OCI-LY3 (cell line): ENCODE data around the gene ZNF518A.

Experiments used
- CTCF ChIP-seq: fragments of 200-600, 300-600 bp; sonication (generic); IDR thresholded peaks from 2 replicates; pipeline ENCODE4 v1.5.1; 2014; ENCODE audit warnings: antibody characterized with exemption, low read length, low read depth
- EZH2phosphoT487 ChIP-seq: fragments of 200-600 bp; shearing (Covaris generic); IDR thresholded peaks from 2 replicates; pipeline ENCODE4 v1.6.1; 2018; ENCODE audit warnings: antibody characterized with exemption, mixed run types, low read depth

GRCh38 chr10:96201525-96201924 is 71.4 kb downstream of the ZNF518A start:
- TF ChIP-seq CTCF (no peak), EZH2phosphoT487 (no peak)
